HL-60/S4 (cell line): Measurements from ENCODE around the gene EOLA1.
"Not testable (repeated sequence)": the region's sequence is repeated elsewhere in the genome, so short reads cannot be mapped to it uniquely, and the experiment has no call there.

Experiments used
- in situ Hi-C: fragments of 300-500 bp; cut with MboI; formaldehyde crosslinking; loops from 2 replicates; pipeline ENCODE4 v1.14.3; 2022; ENCODE audit warnings: low sequenced_read_pairs

Gene EOLA1

GRCh38 chrX:149595214-149595613 is 54.4 kb downstream of the EOLA1 start, which contains the start of gene HSFX2:
Gene HSFX2, minus strand, starts transcription at chrX:149595314. Its CDS starts 614 bp downstream, at chrX:149594700.
- in situ Hi-C loops, result not testable (repeated sequence)

GRCh38 chrX:149595943-149596342 is 55.1 kb downstream of the EOLA1 start:
- in situ Hi-C loops, result not testable (repeated sequence)
